IMR-90 (cell line): ENCODE measurements around the gene ITPR2.

ENCODE experiments used
- CTCF ChIP-seq: conservative IDR thresholded peaks from 2 replicates; pipeline ENCODE4 v1.5.1; 2012; ENCODE audit warnings: mild to moderate bottlenecking, low read depth, low read length, improper control_type of control experiment
- ELK1 ChIP-seq: fragments of 150-350 bp; IDR thresholded peaks from 2 replicates; pipeline ENCODE4 v1.6.1; 2016; ENCODE audit warnings: low read depth, mild to moderate bottlenecking, low read length, moderate library complexity, borderline replicate concordance
- FOS ChIP-seq: fragments of 150-350 bp; IDR thresholded peaks from 2 replicates; pipeline ENCODE4 v1.6.1; 2016; ENCODE audit warnings: low read depth, low read length
- MAZ ChIP-seq: IDR thresholded peaks from 2 replicates; pipeline ENCODE4 v1.6.1; 2012; ENCODE audit warnings: low read depth, mild to moderate bottlenecking, low read length, improper control_type of control experiment, moderate library complexity, borderline replicate concordance
- POLR2A ChIP-seq: IDR thresholded peaks from 2 replicates; pipeline ENCODE4 v1.6.1; 2012; ENCODE audit warnings: mild to moderate bottlenecking, low read depth, low read length
- RAD21 ChIP-seq: IDR thresholded peaks from 2 replicates; pipeline ENCODE4 v1.6.1; 2012; ENCODE audit warnings: low read length, improper control_type of control experiment
- RCOR1 ChIP-seq: IDR thresholded peaks from 2 replicates; pipeline ENCODE4 v1.6.1; 2012; ENCODE audit warnings: mild to moderate bottlenecking, low read length, improper control_type of control experiment; ENCODE audit not compliant: insufficient replicate concordance
- RFX5 ChIP-seq: IDR thresholded peaks from 2 replicates; pipeline ENCODE4 v1.8.0; 2012; ENCODE audit warnings: low read depth, mild to moderate bottlenecking, low read length, moderate library complexity

- TF ChIP-seq POLR2A (no peak), CTCF (no peak), MAZ (no peak), RAD21 (no peak), ELK1 (no peak), RCOR1 (no peak), RFX5 (no peak), FOS (no peak)
Measured at GRCh38 chr12:26537651-26538050, 295.3 kb downstream of the ITPR2 start.
